CD4-positive, alpha-beta T cell treated with Interleukin-15 for 4 hours (primary cell): ENCODE results near the gene PRKCQ.
A peak's percentile ranks its signal among the peaks of the same experiment; 100 is the strongest.

ENCODE experiments used
- DNase-seq: peaks from one replicate; pipeline ENCODE4 v3.0.0-alpha.2; 2020; ENCODE audit warnings: low spot score

PRKCQ gene

DNA sequence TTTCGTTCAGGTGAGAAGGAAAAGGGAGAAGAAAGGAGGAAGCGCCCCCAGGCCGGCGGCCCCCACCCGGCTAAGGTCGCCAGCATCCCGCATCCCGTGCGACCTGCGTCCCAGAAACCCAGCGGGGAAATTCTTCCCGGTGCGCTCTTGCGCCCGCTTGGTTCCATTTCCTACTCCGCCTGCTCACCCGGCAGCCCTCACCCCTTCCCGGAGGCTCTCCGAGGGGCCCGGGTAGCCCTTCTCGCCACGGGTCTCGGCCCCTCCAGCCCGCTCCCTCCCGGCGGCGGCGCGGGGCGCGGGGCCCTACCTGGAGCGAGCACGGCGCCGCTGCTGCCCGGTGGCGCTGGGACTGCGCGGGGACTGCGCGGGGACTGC, at the start of gene PRKCQ:
Gene PRKCQ, minus strand, starts transcription at position 373 of the 375 bp plus-strand sequence. CDS start 65,141 bp downstream, outside the sequence.
- DNase-seq = no peak

DNA sequence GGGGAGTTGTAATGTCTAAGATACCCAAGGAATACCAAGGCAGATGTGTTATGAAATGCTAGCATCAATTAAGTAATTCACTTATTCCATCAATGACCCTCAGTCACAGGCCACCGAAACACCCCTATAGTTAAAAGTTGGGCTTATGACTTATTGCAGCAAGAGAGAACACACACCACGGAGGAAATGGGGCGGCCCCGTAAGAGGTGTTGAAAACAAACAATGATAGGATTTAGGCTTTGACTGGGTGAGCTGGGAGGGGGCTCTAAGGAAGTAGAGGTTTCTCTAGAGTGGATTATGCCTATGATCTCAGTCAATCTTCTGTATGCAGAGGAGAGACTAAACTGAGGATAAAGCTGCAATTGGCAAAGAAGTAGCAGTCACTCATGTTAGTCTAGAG, 45.4 kb upstream of the PRKCQ start:
- DNase-seq = no peak

DNA sequence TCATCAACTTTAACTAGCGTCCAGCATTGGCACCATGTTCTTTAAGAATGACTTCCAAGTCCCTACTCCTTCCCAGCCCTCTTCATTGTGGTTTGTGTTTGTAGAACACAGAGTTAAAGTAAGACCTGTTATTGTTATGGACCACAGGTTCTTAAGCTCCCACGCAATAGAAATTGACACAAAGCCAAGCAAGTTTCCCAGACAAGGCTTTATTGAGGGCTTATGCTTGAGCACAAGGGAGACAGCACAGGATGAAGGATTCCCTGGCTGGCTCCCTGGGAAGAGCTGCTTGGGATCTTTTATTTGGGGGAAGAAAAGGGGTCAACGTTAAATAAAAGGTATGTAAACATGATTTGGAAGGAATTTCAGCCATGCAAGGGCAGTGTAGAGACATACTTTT, 44.3 kb upstream of the PRKCQ start:
- no peak for DNase-seq

DNA sequence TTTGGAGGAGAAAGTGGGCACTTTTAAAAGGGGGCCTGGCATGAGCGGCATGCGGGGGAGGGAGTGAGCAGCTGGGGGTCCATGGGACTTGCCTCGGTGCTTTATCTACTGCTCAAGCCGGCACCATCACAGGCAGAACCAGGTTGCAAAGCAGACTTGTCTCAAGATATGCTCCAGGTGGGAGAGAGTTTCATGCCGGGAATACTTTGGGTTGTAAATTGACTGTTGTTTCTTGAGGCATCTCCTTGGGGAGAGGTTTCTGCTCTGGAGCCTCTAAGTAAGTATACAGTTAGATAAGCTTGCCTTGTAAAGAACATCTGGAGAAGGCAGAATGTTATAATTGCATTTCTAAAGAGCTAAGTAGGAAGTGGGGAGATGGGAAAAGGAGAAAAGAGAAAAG, 42.8 kb upstream of the PRKCQ start:
- no peak for DNase-seq

DNA sequence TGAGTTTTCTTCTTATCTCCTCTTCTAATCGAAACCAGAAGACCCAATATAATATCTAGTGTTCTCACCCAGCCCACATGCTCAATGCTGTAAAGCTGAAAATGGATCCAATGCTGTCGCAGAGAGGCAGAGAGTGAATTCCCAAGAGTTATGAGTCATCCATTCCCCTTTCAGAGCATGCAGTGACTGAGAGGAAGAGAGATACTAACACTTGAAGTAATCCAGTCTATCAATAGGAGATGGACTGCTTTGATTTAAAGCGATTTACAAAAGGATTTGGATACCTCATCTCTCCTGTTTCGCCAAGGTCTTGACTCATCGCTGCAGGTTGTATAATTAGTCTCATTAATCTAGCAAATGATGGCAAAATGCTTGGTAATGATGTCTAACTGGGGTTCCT, 41.5 kb upstream of the PRKCQ start:
- DNase-seq = no peak

DNA sequence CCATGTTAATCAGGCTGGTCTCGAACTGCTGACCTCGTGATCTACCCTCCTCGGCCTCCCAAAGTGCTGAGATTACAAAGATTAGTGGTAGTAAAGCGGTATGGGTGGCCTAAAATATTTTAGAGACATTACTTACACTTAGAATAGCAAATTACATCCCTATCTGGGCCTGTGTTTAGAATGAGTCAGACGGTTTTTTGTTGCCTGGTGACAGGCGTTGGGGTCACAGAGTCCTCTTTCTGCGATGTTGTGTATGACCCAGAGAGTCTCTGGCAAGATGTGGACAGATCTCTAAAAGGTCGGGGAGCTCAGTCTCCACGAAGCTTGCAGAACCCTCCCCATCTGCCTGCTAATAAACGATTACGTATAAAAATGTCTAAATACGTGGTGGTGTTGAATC, 39.6 kb upstream of the PRKCQ start:
- DNase-seq = no peak

DNA sequence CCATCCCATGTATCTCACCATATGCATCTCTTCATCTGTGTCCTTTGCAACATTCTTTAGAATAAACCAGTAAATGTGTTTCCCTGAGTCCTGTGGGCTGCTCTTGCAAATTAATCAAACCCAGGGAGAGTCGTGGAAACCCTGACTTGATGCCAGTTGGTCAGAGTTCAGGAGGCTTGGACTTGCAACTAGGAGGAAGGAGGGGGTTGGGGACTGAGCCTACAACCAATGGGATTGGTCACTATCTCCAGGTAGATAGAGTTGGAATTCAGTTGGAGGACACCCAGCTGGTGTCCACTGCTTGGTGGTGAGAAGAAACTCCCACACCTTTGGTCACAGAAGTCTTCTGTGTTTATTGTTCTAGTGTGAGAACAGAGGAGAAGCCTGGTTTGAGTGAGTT, 38.3 kb upstream of the PRKCQ start:
- no peak for DNase-seq

DNA sequence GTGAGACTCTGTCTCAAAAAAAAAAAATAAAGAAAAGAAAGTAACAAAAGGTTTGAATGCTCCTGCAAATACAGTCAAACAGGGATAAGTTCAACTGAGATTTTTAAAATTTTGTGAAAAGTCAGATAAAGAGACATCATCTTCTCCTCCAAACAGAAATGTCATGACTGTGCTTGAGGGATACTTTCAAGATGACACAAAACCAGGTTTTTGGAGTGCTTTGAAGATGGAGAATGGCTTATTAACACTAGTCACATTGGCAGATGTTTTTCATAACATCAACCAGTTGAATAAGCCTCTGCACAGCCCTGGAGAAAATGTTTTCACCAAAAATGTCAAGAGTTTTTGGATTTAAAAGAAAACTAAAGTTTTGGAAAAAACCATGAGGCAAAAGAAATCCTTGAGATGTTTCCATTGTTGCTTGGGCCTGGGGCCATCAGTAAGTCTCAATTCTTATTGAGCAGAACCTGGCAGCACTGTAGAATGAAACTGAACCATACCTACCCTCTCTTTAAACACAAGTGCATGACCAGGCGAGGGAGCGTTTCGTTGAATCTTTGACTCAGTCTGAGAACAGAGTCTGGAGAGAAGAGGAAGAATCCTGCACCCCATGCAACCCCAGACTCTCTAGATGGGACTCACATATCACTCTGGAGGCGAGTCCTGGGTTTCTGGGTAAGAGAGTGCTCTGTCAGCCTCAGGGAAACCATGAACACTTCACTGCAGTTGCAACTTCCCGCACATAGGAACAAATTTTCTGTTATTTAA, 37.4 kb upstream of the PRKCQ start:
- DNase-seq = no peak

DNA sequence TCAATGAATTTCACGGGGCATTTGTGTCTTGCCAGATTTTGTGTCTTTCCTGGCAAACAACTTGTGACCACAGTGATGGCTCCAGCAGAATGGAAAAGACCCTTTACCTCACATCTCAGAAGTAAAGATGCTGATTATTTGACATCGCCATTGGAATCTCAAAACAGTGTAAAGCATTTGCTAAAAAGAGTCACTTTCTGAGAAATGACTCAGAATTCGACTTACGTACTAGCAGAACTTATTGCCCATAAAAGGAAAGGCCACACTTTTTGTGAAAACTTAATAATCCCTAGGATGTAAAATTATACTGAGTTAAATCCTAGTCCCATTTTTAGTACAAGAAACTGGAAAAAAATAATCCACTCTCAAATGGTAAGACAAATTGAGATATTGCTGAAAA, 35.9 kb upstream of the PRKCQ start:
- no peak for DNase-seq

DNA sequence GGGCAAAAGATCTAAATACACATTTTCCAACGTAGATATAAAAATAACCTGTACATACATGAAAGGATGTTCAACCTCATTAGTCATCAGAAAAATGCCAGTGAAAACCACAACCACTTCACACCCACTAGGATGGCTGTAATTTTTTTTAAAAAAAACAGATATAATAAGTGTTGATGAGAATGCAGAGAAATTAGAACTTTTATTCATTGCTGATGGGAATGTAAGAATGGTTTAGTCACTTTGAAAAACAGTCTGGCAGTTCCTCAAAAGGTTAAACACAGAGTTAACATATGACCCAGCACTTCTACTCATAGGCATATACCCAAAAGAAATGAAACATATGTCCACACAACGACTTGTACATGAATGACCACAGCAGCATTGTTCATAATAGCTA, 32.3 kb upstream of the PRKCQ start:
- peak; percentile 74 for DNase-seq

DNA sequence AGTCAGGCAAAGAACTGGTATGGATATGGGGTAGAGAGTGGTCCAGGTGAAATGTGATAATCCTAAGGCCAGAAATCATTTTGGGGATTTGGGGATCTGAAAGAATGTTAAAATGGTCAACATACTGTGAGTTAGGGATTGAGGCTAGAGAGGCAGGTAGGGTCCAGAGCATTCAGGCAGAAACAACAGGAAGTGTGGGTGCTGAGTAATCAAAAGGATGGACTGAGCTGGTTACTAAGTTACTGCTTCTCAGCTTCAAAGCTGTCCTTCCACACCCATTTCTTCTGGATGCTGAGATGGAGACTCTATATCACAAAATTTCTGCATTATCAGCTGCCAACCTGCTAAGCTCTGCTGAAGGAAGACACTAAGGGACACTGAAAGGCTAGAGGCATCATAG, 30.6 kb upstream of the PRKCQ start:
- peak; percentile 25 for DNase-seq

DNA sequence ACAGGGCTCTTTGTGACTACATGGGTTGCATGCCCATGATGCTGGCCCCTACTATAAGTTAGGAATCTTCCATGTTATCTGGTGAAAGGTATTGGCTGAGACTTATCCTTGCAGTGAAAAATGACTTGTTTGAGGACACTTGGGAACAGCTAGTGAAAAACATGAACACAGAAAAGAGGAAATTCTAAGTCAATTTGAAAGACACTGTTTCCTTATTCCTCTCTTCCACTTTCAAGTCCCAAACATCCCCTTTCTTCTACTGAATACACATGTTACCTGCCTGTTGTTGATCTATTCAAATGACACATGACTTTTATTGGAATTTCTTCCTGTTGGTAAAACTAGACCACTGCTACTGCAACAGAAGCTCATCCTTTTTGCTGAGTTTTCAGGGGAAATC, 29.5 kb upstream of the PRKCQ start:
- DNase-seq = no peak

DNA sequence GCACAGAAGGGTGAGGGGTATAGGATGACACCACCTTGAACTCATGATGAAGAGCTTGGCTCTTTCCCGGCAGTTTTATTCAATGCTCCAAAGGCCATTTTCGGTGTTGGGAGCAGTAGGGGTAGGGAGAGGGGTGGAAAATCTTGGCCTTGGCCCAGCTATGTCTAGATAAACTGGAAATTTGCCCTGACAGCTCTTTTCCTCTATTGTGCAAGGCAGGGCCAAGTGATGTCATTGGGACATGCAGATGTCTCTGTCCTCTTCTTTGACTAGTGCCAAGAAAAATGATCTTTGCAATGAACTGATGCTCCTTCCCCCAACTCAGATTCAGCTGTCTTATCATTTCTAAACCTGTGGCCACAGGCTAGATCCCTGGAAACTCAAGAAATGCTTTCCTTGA, 27.7 kb upstream of the PRKCQ start:
- no peak for DNase-seq

DNA sequence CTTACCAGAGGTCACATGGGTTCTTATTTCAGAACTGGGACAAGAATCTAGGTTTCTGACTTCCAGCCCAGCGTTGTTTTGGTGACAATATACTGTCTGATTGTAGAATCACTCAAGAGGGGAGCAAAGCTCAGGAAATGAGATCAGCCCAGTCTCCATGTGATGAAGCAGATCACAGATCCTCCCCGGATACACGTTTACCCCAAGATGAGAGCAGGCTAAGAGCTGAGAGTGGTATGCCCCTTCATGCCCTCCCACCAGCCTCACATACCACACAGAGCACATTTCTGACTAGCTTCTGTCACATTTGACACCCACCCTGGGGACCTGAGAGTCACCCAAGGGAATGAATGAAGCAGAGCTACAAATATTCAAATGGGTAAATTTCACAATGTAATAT, 27.1 kb upstream of the PRKCQ start:
- DNase-seq = peak; percentile 67

DNA sequence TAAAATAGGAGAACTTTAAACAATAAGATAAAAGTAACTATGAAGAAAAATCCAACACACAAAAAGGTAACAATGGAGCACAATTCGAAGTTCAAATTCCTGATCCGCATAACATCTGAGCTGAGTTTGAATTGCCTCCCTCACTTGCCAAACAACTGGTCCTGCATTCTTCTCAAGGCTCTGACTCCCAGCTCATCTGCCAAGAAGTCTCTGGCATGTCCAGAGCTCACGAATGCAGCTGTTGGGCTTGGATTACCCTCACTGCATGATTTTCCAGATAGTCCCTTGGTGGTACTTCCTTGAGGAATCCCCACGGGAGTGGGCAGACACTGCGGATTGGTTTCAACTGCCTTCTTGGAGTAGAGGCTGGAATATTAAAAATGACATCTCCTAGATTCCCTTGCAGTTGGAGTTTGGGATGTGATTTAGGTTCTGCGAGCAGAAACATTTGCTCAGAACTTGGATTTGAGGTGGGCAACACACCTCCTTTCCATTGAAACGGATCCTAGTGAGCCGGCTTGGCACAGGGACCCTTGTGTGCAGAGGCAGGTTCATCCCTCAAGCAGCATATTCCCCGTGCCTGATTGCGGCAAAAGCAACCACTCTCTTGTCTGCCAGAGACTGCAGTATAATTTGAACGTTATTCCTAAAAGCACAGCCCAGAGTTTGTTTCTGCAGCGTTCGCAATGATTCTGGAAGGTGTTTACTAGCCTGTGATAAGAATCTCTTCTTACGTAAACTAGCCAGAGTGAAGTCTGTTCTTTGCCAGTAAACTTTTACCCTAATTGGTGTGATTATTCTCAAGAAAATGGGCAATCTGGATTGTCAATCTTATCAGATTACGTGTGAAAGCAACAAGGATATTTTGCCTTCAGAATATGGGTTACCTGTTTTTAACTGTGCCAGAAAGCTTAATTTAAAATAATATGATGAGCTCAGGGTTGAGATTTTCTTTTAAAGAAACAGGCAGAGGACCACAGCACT, 23.4 kb upstream of the PRKCQ start:
- no peak for DNase-seq

DNA sequence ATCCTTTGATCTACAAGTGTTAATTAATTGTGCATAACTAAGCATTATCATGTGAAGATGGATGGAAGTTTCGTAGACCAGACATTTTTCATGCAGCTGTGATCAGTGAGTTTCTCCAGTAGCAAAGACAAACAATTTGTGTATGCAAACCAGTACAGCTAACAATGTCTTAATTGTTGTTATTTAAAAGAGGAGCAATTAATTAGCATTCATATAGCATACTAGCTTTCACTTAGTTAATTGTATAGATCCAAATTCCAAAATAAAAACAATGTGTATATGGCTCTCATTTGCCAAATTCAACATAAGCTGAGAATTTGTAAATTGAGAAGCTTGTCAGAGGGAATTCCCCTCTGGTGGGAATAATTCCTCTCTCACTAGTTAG, 22.6 kb upstream of the PRKCQ start:
- DNase-seq = no peak

DNA sequence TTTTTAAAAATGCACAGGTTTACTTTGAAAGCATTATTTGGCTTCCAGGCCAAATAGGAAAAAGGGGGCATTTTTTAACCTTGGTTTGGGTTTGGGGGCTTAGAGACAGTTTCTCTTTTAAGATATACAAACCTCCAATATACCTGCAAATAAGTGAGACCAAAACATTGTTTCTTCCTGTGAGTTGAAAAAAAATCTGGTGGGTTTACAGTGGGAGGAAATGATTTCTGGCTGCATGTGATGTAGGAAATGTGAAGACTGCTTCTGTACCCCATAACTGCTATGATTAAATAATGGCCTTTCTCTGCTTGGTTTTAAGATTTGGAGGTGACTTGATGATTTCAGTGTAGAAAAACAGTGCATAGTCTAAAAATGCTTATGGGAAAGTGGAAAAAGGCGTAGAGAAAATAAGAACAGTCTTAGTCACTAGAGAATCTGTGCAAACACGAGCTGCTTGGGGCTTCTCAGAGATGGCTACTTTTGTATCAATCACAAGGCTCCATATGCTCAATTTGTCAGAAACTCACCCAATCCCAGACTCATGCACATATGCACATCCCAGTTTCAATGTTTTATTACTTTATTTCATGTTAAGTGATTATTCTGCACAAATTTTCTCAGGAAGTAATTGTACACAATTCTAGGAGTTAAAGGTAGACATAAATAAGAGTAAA, 22.1 kb upstream of the PRKCQ start:
- no peak for DNase-seq

DNA sequence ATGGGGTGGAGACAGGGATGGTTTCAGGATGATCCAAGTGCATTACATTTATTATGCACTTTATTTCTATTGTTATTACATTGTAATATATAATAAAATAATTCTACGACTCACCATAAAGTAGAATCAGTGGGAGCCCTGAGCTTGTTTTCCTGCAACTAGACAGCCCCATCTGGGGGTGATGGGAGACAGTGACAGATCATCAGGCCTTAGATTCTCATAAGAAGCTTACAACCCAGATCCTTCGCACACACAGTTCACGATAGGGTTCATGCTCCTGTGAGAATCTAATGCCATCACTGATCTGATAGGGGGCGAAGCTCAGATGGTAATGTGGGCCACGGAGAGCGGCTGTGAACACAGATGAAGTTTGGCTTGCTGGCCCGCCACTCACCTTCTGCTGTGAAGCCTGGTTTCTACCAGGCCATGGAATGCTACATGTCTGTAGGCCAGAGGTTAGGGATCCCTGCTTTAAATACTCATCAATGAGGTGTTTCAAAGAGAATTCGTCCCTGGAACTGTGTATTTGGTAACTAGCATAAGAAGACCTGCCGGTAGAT, 21.2 kb upstream of the PRKCQ start:
- peak; percentile 61 for DNase-seq

DNA sequence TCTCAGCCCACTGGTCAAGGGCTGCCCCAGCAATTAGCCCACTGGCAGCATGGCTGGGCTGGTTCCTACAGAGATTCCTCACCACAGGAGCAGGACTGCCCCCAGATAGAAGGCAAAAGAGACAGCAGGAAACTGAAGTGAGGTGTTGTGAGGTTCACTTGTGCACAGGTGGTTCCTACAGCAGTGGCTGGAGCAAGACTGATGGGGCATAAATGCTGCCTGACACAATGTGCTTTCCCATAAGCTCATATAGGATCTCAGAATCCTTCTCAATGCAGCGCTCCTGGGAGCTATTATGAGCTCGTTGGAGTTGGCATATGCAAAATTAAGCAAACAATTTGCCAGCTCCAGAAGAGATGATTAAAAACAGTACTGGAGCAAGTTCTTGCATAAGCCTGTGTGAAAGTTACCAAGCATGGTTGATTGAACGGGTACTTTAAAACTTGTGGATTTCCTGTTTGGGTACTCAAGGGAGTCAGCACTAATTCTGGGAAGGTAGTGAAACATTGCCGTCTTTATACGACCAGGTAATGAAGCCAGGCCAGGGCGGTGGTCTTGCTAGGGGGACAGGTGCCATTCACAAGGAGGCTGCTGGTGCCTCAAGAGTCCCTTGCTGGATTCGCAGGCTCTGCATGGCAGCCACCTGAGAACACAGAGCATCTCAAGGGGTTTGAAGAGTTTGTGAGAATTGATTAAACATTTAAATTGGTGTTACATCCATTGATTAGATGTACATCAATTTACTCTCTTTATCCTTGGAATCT, 20.3 kb upstream of the PRKCQ start:
- peak; percentile 30 for DNase-seq

DNA sequence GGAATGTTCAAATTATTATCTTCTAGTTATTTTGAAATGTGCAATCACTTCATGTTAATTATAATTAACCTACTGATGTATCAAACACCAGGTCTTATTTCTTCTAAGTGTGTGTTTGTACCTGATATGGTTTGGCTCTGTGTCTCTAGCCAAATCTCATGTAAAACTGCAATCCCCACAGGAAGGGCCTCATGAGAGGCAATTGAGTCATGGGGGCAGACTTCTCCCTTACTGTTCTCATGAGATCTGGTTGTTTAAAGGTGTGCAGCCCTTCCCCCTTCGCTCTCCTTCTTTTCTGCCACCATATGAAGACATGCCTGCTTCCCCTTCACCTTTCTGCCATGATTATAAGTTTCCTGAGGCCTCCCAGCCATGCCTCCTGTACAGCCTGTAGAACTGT, 18.6 kb upstream of the PRKCQ start:
- no peak for DNase-seq

DNA sequence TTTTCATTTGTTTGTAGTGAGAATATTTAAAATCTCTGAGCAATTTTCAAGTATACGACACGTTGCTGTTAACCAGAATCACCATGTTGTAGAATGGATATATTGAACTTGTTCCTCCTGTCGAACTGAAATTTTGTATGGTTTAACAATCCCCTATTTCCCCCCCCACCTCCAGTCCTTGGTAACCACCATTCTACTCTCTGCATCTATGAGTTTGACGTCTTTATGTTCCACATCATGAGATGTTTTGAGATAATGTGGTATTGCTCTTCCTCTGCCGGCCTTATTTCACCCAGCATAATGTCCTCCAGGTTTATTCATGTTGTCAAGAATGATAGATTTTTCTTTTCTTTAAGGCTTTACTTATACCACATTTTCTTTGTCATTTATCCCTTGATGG, 17.4 kb upstream of the PRKCQ start:
- DNase-seq = no peak

DNA sequence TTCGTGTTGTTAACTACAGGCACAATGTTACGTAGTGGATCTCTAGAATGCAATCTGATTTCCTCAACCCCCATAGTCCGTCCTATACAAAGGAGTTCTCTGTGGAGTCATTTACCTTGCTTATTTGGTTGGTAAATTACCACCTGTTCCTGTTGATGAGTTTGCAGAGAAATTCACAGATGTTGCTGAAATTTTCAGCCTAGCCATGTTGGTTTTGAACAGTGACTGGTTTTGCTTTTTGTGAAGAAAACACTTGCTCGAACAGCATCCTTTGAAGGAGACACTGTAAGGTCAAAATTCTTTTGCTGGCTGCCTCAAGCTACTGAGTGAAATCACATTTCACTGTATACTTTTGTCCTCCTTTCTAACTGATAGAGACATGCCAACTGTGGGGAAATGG, 15.4 kb upstream of the PRKCQ start:
- no peak for DNase-seq
